ENCODE results near the gene FRAS1. TPM values are rescaled to one million over a fixed set of nuclear protein-coding genes. Genes with fewer than 3 reads are reported as not detected.

FRAS1 gene
- total and polyA plus RNA-seq, 12 donors, result 0.20 to 2.3 (median 0.84) TPM

DNA sequence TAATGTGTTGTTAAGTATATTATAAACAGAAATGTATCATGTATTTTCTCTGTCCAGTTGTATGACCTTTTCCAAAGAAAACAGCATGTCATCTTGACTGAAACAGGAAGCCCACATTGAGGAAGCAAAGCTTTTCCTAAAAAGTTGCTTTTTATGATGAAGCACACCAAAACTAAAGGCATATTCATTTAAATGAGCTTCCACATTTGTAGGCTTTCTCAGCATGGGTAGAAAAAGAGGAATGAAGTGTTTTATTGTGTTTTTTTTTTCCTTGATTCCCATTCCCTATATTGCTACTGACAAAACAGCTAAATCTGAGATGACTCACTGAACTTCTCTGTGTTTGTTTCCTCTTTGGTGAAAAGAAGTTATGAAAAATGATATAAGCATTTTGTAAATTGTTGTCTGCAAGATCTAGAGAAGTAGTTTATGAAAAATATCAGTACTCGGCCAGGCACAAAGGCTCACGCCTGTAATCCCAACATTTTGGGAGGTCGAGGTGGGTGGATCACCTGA lies 32.5 kb upstream of the FRAS1 start:
- Histone ChIP-seq H3K27me3 (no peaks in the 10 kb centered on the region), H3K36me3 (replicated peaks in 1 of 2) (no peaks in the 10 kb centered on the region), H3K4me3 (no peak overlapping the region), H3K4me1 (replicated peaks in 1 of 2) (no peaks in the 10 kb centered on the region), H3K9me3 (replicated peaks in 1 of 3) (no peaks in the 10 kb centered on the region), H3K27ac (no peak overlapping the region)
- TF ChIP-seq POLR2A (IDR thresholded peaks at IDR 0.05), result no peak
- TF ChIP-seq, protein P1, sequence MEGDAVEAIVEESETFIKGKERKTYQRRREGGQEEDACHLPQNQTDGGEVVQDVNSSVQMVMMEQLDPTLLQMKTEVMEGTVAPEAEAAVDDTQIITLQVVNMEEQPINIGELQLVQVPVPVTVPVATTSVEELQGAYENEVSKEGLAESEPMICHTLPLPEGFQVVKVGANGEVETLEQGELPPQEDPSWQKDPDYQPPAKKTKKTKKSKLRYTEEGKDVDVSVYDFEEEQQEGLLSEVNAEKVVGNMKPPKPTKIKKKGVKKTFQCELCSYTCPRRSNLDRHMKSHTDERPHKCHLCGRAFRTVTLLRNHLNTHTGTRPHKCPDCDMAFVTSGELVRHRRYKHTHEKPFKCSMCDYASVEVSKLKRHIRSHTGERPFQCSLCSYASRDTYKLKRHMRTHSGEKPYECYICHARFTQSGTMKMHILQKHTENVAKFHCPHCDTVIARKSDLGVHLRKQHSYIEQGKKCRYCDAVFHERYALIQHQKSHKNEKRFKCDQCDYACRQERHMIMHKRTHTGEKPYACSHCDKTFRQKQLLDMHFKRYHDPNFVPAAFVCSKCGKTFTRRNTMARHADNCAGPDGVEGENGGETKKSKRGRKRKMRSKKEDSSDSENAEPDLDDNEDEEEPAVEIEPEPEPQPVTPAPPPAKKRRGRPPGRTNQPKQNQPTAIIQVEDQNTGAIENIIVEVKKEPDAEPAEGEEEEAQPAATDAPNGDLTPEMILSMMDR (IDR thresholded peaks at IDR 0.05), result no peak
- no peak for DNase-seq
- 74 to 87% (median 82%) methylated on average over 3 of the region's 3 CpGs for WGBS, 4 donors
- intact Hi-C loops (cut with DNase I), result no loop called here

DNA sequence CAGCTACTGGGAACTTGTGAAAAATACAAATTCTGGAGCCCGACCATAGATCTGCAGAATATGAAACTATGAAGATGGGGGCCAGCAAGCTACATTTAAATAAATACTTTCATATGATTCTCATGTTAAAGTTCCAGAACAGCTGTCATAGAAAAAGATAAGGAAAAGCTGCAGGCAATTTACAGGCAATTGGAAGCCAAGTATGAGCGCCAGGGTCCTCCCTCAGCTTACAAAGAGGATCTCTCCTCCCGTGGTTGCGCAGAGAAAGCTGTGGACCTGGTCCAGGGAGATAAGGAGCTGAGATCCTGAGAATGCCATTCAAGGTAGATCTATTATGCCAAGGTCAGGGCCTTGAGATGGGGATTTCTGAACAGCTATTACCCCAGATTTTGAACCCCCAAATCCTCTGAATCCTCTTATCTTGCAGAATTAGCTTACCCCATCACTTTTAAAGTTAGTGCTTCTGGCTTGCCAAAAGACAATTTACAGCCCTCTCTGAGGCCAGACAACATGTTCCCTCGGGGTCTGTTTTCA lies 25.6 kb upstream of the FRAS1 start:
- Histone ChIP-seq H3K4me3 (no peak overlapping the region), H3K36me3 (replicated peaks in 1 of 2) (no peaks in the 10 kb centered on the region), H3K27me3 (no peaks in the 10 kb centered on the region), H3K4me1 (replicated peaks in 1 of 2) (no peaks in the 10 kb centered on the region), H3K27ac (no peak overlapping the region), H3K9me3 (replicated peaks in 1 of 3) (no peaks in the 10 kb centered on the region)
- intact Hi-C loops (cut with DNase I), result no loop called here
- 46 to 71% (median 61%) methylated on average over 5 of the region's 5 CpGs for WGBS, 4 donors
- TF ChIP-seq, protein P1 (IDR thresholded peaks at IDR 0.05), result no peak
- no peak for TF ChIP-seq POLR2A (IDR thresholded peaks at IDR 0.05)
- DNase-seq, result no peak

DNA sequence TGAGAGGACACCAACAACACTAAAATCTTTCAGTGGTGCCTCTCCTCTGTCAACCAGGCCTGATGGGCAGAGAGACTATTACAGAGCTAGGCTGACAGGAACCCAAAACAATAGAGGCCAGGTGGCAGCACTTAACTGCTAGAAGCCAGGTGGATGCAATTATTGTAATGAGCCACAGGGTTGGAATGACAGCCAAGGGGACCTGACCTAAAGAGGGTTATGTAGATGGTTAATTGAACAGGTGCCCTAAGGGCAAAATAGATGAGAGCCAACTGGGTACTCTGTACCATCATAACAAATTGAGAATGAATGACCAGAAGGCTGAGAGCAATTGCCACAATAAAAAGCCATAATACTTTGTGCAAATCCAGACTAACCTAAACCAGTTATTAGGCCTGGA lies 24.7 kb upstream of the FRAS1 start:
- Histone ChIP-seq H3K9me3 (replicated peaks in 1 of 3) (no peaks in the 10 kb centered on the region), H3K27me3 (no peaks in the 10 kb centered on the region), H3K4me3 (no peak overlapping the region), H3K27ac (no peak overlapping the region), H3K36me3 (replicated peaks in 1 of 2) (no peaks in the 10 kb centered on the region), H3K4me1 (replicated peaks in 1 of 2) (no peaks in the 10 kb centered on the region)
- intact Hi-C loops (cut with DNase I), result no loop called here
- TF ChIP-seq, protein P1 (IDR thresholded peaks at IDR 0.05), result no peak
- TF ChIP-seq POLR2A (IDR thresholded peaks at IDR 0.05), result no peak
- no peak for DNase-seq

DNA sequence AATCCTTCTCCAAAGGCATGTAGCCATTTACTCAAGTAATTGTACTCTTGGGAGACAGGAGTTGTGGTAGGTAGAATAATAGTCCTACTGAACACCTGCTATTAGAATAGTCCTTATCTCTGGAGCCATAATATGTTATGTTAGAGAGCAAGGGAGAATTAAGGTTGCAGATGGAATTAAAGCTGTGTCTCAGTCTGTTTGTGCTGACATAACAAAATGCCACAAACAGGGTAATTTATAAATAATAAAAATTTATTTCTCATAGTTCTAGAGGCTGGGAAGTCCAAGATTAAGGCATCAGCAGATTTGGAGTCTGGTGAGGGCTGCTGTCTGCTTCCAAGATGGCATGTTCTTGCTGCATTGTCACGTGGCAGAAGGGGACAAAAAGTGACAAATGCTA lies 24.2 kb upstream of the FRAS1 start:
- no peak for TF ChIP-seq POLR2A (IDR thresholded peaks at IDR 0.05)
- TF ChIP-seq, protein P1 (IDR thresholded peaks at IDR 0.05), result no peak
- WGBS, 4 donors, result 53 to 71% (median 66%) methylated on average over 1 of the region's 1 CpG
- intact Hi-C loops (cut with DNase I), result no loop called here
- H3K9me3 ChIP-seq (replicated peaks in 1 of 3), result no peaks in the 10 kb centered on the region
- no peak for DNase-seq
- no peaks in the 10 kb centered on the region for H3K36me3 ChIP-seq (replicated peaks in 1 of 2)
- H3K4me1 ChIP-seq (replicated peaks in 1 of 2), result no peaks in the 10 kb centered on the region
- H3K4me3 ChIP-seq, result no peak overlapping the region
- no peak overlapping the region for H3K27ac ChIP-seq
- H3K27me3 ChIP-seq, result no peaks in the 10 kb centered on the region
